HG02610 (cell line): ENCODE data around the gene VGLL4.
"Not testable (repeated sequence)": the region's sequence is repeated elsewhere in the genome, so short reads cannot be mapped to it uniquely, and the experiment has no call there.

Source experiments
- ATAC-seq: cut with Tn5 transposase; IDR thresholded peaks from one replicate; pipeline ENCODE4 v1.9.1; 2021; ENCODE audit warnings: mild to moderate bottlenecking, moderate library complexity; ENCODE audit not compliant: unreplicated experiment

VGLL4 gene

GRCh38 chr3:11607816-11608215 lies 35.9 kb downstream of the VGLL4 start:
- ATAC-seq, result no peak

GRCh38 chr3:11606865-11607440 lies 36.8 kb downstream of the VGLL4 start:
- no peak for ATAC-seq

- ATAC-seq, result no peak
Observed at GRCh38 chr3:11606090-11606784, 37.5 kb downstream of the VGLL4 start.

- no peak for ATAC-seq
Observed at GRCh38 chr3:11605398-11605797, 38.3 kb downstream of the VGLL4 start.

- ATAC-seq, result no peak
Observed at GRCh38 chr3:11604139-11604892, 39.4 kb downstream of the VGLL4 start.

GRCh38 chr3:11603628-11604027 lies 40.1 kb downstream of the VGLL4 start:
- ATAC-seq, result no peak

- no peak for ATAC-seq
Observed at GRCh38 chr3:11602886-11603527, 40.7 kb downstream of the VGLL4 start.

GRCh38 chr3:11602239-11602840 lies 41.4 kb downstream of the VGLL4 start:
- ATAC-seq, result no peak

- ATAC-seq, result peak; percentile 84
Observed at GRCh38 chr3:11601446-11602238, 42.1 kb downstream of the VGLL4 start.

GRCh38 chr3:11600501-11601282 lies 43.0 kb downstream of the VGLL4 start:
- ATAC-seq, result no peak

GRCh38 chr3:11596387-11596786 lies 47.3 kb downstream of the VGLL4 start:
- ATAC-seq, result no peak

- ATAC-seq, result not testable (repeated sequence)
Observed at GRCh38 chr3:11595024-11595423, 48.7 kb downstream of the VGLL4 start.

GRCh38 chr3:11593318-11594034 lies 50.2 kb downstream of the VGLL4 start:
- ATAC-seq, result no peak

GRCh38 chr3:11592445-11593298 lies 51.0 kb downstream of the VGLL4 start:
- no peak for ATAC-seq

- ATAC-seq, result no peak
Observed at GRCh38 chr3:11591391-11592282, 52.1 kb downstream of the VGLL4 start.

GRCh38 chr3:11591002-11591355 lies 52.7 kb downstream of the VGLL4 start:
- ATAC-seq, result no peak

- no peak for ATAC-seq
Observed at GRCh38 chr3:11589706-11590105, 54.0 kb downstream of the VGLL4 start.
